K562 (cell line): ENCODE results near the gene APPL2. TPM values are rescaled to one million over a fixed set of nuclear protein-coding genes. Genes with fewer than 3 reads are reported as not detected.

Experiments
- ATAC-seq: fragments of 200-7000 bp; cut with Tn5 transposase; 3 replicates; pipeline ENCODE4 v1.9.1; 2020; ENCODE audit warnings: moderate library complexity
- BruUV-seq: library from RNA; stranded (reverse); fragments of 400-500 nt; replicated peaks from 2 replicates; lab custom pipeline; 2021; lab: Mats Ljungman, UMichigan
- CTCF ChIA-PET: fragments of 300-600 bp; formaldehyde crosslinking; extraction: SDS; loops from one replicate; lab custom pipeline; 2021; ENCODE audit warnings: low intra/inter-chr PET ratio; lab: Yijun Ruan, JAX
- POLR2A ChIA-PET: fragments of 300-600, 350-650 bp; sonication (Branson Sonifier 250); formaldehyde crosslinking; extraction: SDS; loops from one replicate; lab custom pipeline; 2021; ENCODE audit warnings: antibody characterized with exemption, inconsistent platforms; lab: Yijun Ruan, JAX
- DNase-seq, 4 experiments: peaks; one replicate each; pipeline versions ENCODE4 v3.0.0 to v3.0.0-alpha.2; 2011 to 2018; ENCODE audit warnings: low spot score in 3 of 4, mixed read lengths in 3 of 4; ENCODE audit errors: extremely low read depth in 1 of 4
- FAIRE-seq: peaks from 2 replicates; lab custom pipeline; 2011; peaks lifted over from hg19 to GRCh38; lab: Jason Lieb, UNC
- H2AFZ ChIP-seq: 2 replicates; pipeline ENCODE4 v1.6.0; 2011; ENCODE audit warnings: low read depth, low read length, control low read depth, inconsistent platforms
- H3K27ac ChIP-seq: fragments of 200-600 bp; 3 replicates; pipeline ENCODE4 v1.8.0; 2011; ENCODE audit warnings: low read depth, mild to moderate bottlenecking, control low read depth, inconsistent platforms, low read length, moderate library complexity, mixed read lengths; ENCODE audit errors: extremely low read depth
- H3K27me3 ChIP-seq, 2 experiments: fragments of 300-600 bp in 1 of 2; 2 replicates in 1 of 2; 3 replicates in 1 of 2; pipeline versions ENCODE4 v1.6.0 to v1.8.0; 2011; ENCODE audit warnings: inconsistent platforms in 2 of 2, low read length in 2 of 2, mild to moderate bottlenecking in 1 of 2, mixed read lengths in 1 of 2, moderate library complexity in 1 of 2; ENCODE audit not compliant: control insufficient read depth in 2 of 2, insufficient read depth in 2 of 2
- H3K36me3 ChIP-seq: fragments of 300-600 bp; 3 replicates; pipeline ENCODE4 v1.8.0; 2011; ENCODE audit warnings: mild to moderate bottlenecking, low read length, inconsistent platforms; ENCODE audit not compliant: control insufficient read depth, insufficient read depth
- H3K4me1 ChIP-seq, 2 experiments: fragments of 200-600 bp in 1 of 2; replicated peaks in 1 of 2; 2 replicates in 1 of 2; 3 replicates in 1 of 2; pipeline versions ENCODE4 v1.5.1 to v1.8.0; 2011; ENCODE audit warnings: inconsistent platforms in 2 of 2, low read length in 2 of 2, mild to moderate bottlenecking in 1 of 2, mixed read lengths in 1 of 2, moderate library complexity in 1 of 2; ENCODE audit not compliant: control insufficient read depth in 2 of 2, insufficient read depth in 2 of 2
- H3K4me2 ChIP-seq: 2 replicates; pipeline ENCODE4 v1.6.1; 2011; ENCODE audit warnings: low read length, control low read depth, inconsistent platforms, mixed read lengths; ENCODE audit not compliant: insufficient read depth
- H3K4me3 ChIP-seq: fragments of 200-600 bp; sonication (generic), shearing (Covaris generic); 2 replicates; pipeline ENCODE4 v1.5.1; 2016; ENCODE audit warnings: control low read depth, inconsistent platforms
- H3K79me2 ChIP-seq: fragments of 200-600 bp; 3 replicates; pipeline ENCODE4 v1.8.0; 2011; ENCODE audit warnings: low read length, inconsistent platforms; ENCODE audit not compliant: control insufficient read depth, insufficient read depth
- H3K9ac ChIP-seq, 2 experiments: 2 replicates each; pipeline versions ENCODE4 v1.6.0 to v1.6.1; 2011; ENCODE audit warnings: low read depth in 2 of 2, low read length in 2 of 2, control low read depth in 1 of 2, inconsistent platforms in 1 of 2, mild to moderate bottlenecking in 1 of 2, mixed read lengths in 1 of 2; ENCODE audit not compliant: insufficient read depth in 1 of 2
- H3K9me1 ChIP-seq: one replicate; pipeline ENCODE4 v1.6.0; 2011; ENCODE audit warnings: inconsistent platforms, mild to moderate bottlenecking, low read length, moderate library complexity; ENCODE audit not compliant: control insufficient read depth, insufficient read depth
- H3K9me3 ChIP-seq: replicated peaks from 2 replicates; pipeline ENCODE4 v1.5.1; 2011; ENCODE audit warnings: low read depth, low read length, inconsistent platforms; ENCODE audit not compliant: control insufficient read depth, insufficient read depth
- H4K20me1 ChIP-seq: replicated peaks from 2 replicates; pipeline ENCODE4 v1.6.1; 2011; ENCODE audit warnings: low read length, inconsistent platforms, mixed read lengths; ENCODE audit not compliant: control insufficient read depth, insufficient read depth
- AFF4 ChIP-seq: sonication (generic); formaldehyde crosslinking; IDR thresholded peaks from 2 replicates; pipeline ENCODE4 v1.8.0; 2023; ENCODE audit warnings: mild to moderate bottlenecking, missing genetic modification reagents
- CTBP1 ChIP-seq: fragments of 450-650 bp; IDR thresholded peaks from 2 replicates; pipeline ENCODE4 v1.6.1; 2016; ENCODE audit warnings: borderline replicate concordance
- E2F4 ChIP-seq: sonication (generic); formaldehyde crosslinking; IDR thresholded peaks from 2 replicates; pipeline ENCODE4 v1.8.0; 2022; ENCODE audit warnings: mild to moderate bottlenecking, low read depth, missing genetic modification reagents
- ELK3 ChIP-seq: fragments of 450-650 bp; formaldehyde crosslinking; IDR thresholded peaks from 2 replicates; pipeline ENCODE4 v1.4.0; 2020; ENCODE audit warnings: mild to moderate bottlenecking
- ETV1 ChIP-seq: fragments of 450-650 bp; conservative IDR thresholded peaks from 2 replicates; pipeline ENCODE4 v1.6.1; 2016; ENCODE audit warnings: missing genetic modification characterization, control low read depth, low read depth, missing compliant biosample characterization
- FOXJ3 ChIP-seq: sonication (generic); formaldehyde crosslinking; IDR thresholded peaks from 2 replicates; pipeline ENCODE4 v1.4.0; 2020; ENCODE audit warnings: mild to moderate bottlenecking, missing genetic modification reagents
- HNRNPL ChIP-seq: fragments of 200-400 bp; formaldehyde crosslinking; IDR thresholded peaks from 2 replicates; pipeline ENCODE4 v1.6.1; 2017; ENCODE audit warnings: low read depth, mild to moderate bottlenecking, low read length
- MCM7 ChIP-seq, 2 experiments: fragments of 450-650 bp; IDR thresholded peaks; 2 replicates each; pipeline ENCODE4 v1.6.1; 2016 to 2018
- PML ChIP-seq: IDR thresholded peaks from 2 replicates; pipeline ENCODE4 v1.6.1; 2012; ENCODE audit warnings: low read length, inconsistent platforms
- PPARD ChIP-seq: fragments of 250-450 bp; sonication (Bioruptor Pico); IDR thresholded peaks from 2 replicates; pipeline ENCODE4 v1.8.0; 2022; ENCODE audit warnings: inconsistent platforms, mild to moderate bottlenecking, moderate library complexity
- RBM15 ChIP-seq: fragments of 200-400 bp; formaldehyde crosslinking; IDR thresholded peaks from 2 replicates; pipeline ENCODE4 v1.6.1; 2018; ENCODE audit warnings: mild to moderate bottlenecking, low read length, moderate library complexity; ENCODE audit not compliant: insufficient read depth
- SIN3B ChIP-seq: fragments of 450-650 bp; IDR thresholded peaks from 2 replicates; pipeline ENCODE4 v1.6.1; 2017; ENCODE audit warnings: low read depth, mild to moderate bottlenecking, moderate library complexity
- WHSC1 ChIP-seq: IDR thresholded peaks from one replicate; pipeline ENCODE4 v1.6.1; 2012; ENCODE audit warnings: low read length, control low read depth, inconsistent platforms
- ZFPM2 ChIP-seq: fragments of 250-450 bp; sonication (Bioruptor Pico); IDR thresholded peaks from 2 replicates; pipeline ENCODE4 v1.5.1; 2022; ENCODE audit warnings: mild to moderate bottlenecking
- ZNF668 ChIP-seq: fragments of 250-450 bp; sonication (Bioruptor Pico); IDR thresholded peaks from 2 replicates; pipeline ENCODE4 v1.8.0; 2022; ENCODE audit warnings: mild to moderate bottlenecking, inconsistent platforms
- WGBS: fragments of 100-300 bp; shearing (Covaris generic); methylation state at CpG from one replicate; pipeline ENCODE4 v1.1.6; 2016; ENCODE audit warnings: low coverage, mixed read lengths; ENCODE audit not compliant: insufficient coverage; ENCODE audit errors: missing lambda C conversion rate; 5-methylcytosine and 5-hydroxymethylcytosine counted together
- in situ Hi-C: fragments of 300-500 bp; cut with MboI; formaldehyde crosslinking; loops from 4 replicates; pipeline ENCODE4 v1.15.0; 2018; ENCODE audit warnings: inconsistent platforms, mixed read lengths
- intact Hi-C: fragments of 100-400 bp; cut with micrococcal nuclease; formaldehyde crosslinking; loops from 2 replicates; pipeline ENCODE4 v1.14.2; 2022
- polyA plus RNA-seq, 8 experiments: library from polyadenylated mRNA; depleted of rRNA in 4 of 8; stranded (reverse) in 5 of 8; unstranded in 3 of 8; fragments of >200 nt; fragmentation: Nextera tagmentation in 2 of 8; fragmentation: Illumina TruSeq in 1 of 8; extraction: Ambion mirVana in 2 of 8; extraction: Trizol in 1 of 8; gene quantifications; 2 replicates each; pipeline versions ENCODE4 v1.2.1 to v1.2.3, GENCODE V29; 2011 to 2014; ENCODE audit warnings: inconsistent platforms in 1 of 8, missing spikeins in 1 of 8
- total RNA-seq, 7 experiments: library from RNA; depleted of rRNA in 6 of 7; stranded (reverse); fragments of >200 nt in 6 of 7; fragmentation: Illumina TruSeq in 2 of 7; extraction: Trizol in 2 of 7; gene quantifications; 2 replicates each; pipeline versions ENCODE4 v1.2.1 to v1.2.3, GENCODE V29; 2011 to 2021; ENCODE audit warnings: low replicate concordance in 1 of 7

The APPL2 gene
- total and polyA plus RNA-seq, 9 of the 15 experiments (the other 6 are each of a cell fraction or from before 2014, with no cell fraction given), result 2.1 to 14.4 (median 8.2) TPM

GRCh38 chr12:105220150-105220928 lies 15.6 kb downstream of the APPL2 start:
- Histone ChIP-seq H3K27me3 (no peaks in the 10 kb centered on the region), H3K9me1 (no peaks in the 10 kb centered on the region), H2AFZ (no peak overlapping the region), H3K79me2 (no peaks in the 10 kb centered on the region), H3K27ac (no peak overlapping the region), H3K4me2 (no peak overlapping the region), H3K9me3 (no peaks in the 10 kb centered on the region), H4K20me1 (no peaks in the 10 kb centered on the region), H3K4me3 (no peak overlapping the region), H3K36me3 (peaks cover 3% of the 10 kb centered on the region; the same call in 1 of the 3 replicates), H3K4me1 (peaks cover 0 to 3% of the 10 kb centered on the region in 2 experiments; a peak in 3 of 5 replicates), H3K9ac (no peak overlapping the region)
- DNase-seq (no peak), FAIRE-seq (no peak), ATAC-seq (no peak)
- WGBS, result 72% methylated on average over 6 of the region's 6 CpGs
- TF ChIP-seq RBM15, result no peak
- TF ChIP-seq E2F4 (CRISPR knock-in tag), result no peak
- no peak for TF ChIP-seq FOXJ3 (CRISPR knock-in tag)
- TF ChIP-seq AFF4 (CRISPR knock-in tag), result no peak
- no peak for TF ChIP-seq SIN3B
- no peak for TF ChIP-seq ZNF668 (CRISPR knock-in tag)
- no peak for TF ChIP-seq WHSC1
- no peak for TF ChIP-seq MCM7 (IDR thresholded peaks at IDR 0.05)
- no peak for TF ChIP-seq ZFPM2
- TF ChIP-seq ETV1, result no peak
- no peak for TF ChIP-seq PML
- TF ChIP-seq CTBP1, result no peak
- no peak for TF ChIP-seq PPARD (CRISPR knock-in tag)
- TF ChIP-seq HNRNPL, result no peak
- TF ChIP-seq ELK3 (CRISPR knock-in tag), result no peak
- in situ Hi-C loops, result no loop called here
- CTCF ChIA-PET, result no interaction called here
- no TSS peak for BruUV-seq
- POLR2A ChIA-PET, result interaction anchor here (0.7 to 1.9 kb wide), 4 partner anchors 10 to 15 kb away, joined by 3 to 5 read pairs (median 4); no protein-coding TSS in a partner anchor
- intact Hi-C loops, result no loop called here
